Activated CD8-positive, alpha-beta T cell treated with anti-CD3 and anti-CD28 coated beads, Interleukin-2, amount 10 ng/mL, durations not matched to agents 7 days and 5 days (primary cell): ENCODE measurements around the gene SLC18A3. TPM values are rescaled to one million over a fixed set of nuclear protein-coding genes. Genes with fewer than 3 reads are reported as not detected.
A peak's percentile ranks its signal among the peaks of the same experiment; 100 is the strongest.

Experiments
- ATAC-seq: fragments of 150-1000 bp; cut with Tn5 transposase; one replicate; pipeline ENCODE4 v1.10.0; 2021; ENCODE audit warnings: moderate library complexity
- CTCF ChIA-PET: fragments of 350-600 bp; sonication (Branson Sonifier 250); formaldehyde crosslinking; loops from one replicate; lab custom pipeline; 2021; ENCODE audit warnings: antibody characterized with exemption; lab: Charles Lee
- POLR2A ChIA-PET: fragments of 350-600 bp; sonication (Branson Sonifier 250); formaldehyde crosslinking; loops from one replicate; lab custom pipeline; 2021; ENCODE audit warnings: antibody characterized with exemption; lab: Charles Lee
- DNase-seq: peaks from one replicate; pipeline ENCODE4 v3.0.0-alpha.2; 2020
- H3K27ac Mint-ChIP-seq: one replicate; pipeline ENCODE4 v1.8.0; 2021; ENCODE audit warnings: mild to moderate bottlenecking, mixed read lengths
- H3K27me3 Mint-ChIP-seq: one replicate; pipeline ENCODE4 v1.8.0; 2021; ENCODE audit warnings: low read depth, mixed read lengths
- H3K36me3 Mint-ChIP-seq: one replicate; pipeline ENCODE4 v1.8.0; 2021; ENCODE audit warnings: low read depth, mixed read lengths
- H3K4me1 Mint-ChIP-seq: one replicate; pipeline ENCODE4 v1.8.0; 2021; ENCODE audit warnings: low read depth, mixed read lengths
- H3K4me3 Mint-ChIP-seq: one replicate; pipeline ENCODE4 v1.8.0; 2021; ENCODE audit warnings: mild to moderate bottlenecking, mixed read lengths
- H3K9me3 Mint-ChIP-seq: one replicate; pipeline ENCODE4 v1.8.0; 2022; ENCODE audit warnings: mixed read lengths; ENCODE audit not compliant: insufficient read depth
- total RNA-seq, 2 experiments: library from RNA; stranded (reverse); gene quantifications; one replicate each; pipeline ENCODE4 v1.2.3, GENCODE V29; 2021

SLC18A3 gene
- total RNA-seq, 2 experiments from 2014 or later, result not detected

- no peak overlapping the region for H3K4me3 Mint-ChIP-seq
- ATAC-seq (peak; percentile 87), DNase-seq (peak; percentile 89)
- H3K4me1 Mint-ChIP-seq, result peaks cover 9% of the 10 kb centered on the region
- H3K9me3 Mint-ChIP-seq, result peaks cover 5% of the 10 kb centered on the region
- CTCF ChIA-PET, result interaction anchor here (1.4 kb wide), 2 partner anchors 12 to 14 kb away, joined by 5 to 6 read pairs; no protein-coding TSS in a partner anchor
- no peak overlapping the region for H3K27ac Mint-ChIP-seq
- POLR2A ChIA-PET, result interaction anchor here (1.1 kb wide), 1 partner anchor 68 kb away, joined by 3 read pairs; no protein-coding TSS in a partner anchor
- H3K36me3 Mint-ChIP-seq, result peaks cover 8% of the 10 kb centered on the region
- peaks cover 55% of the 10 kb centered on the region for H3K27me3 Mint-ChIP-seq
These were observed 3.1 kb upstream of the SLC18A3 start for GRCh38 chr10:49606981-49607535.

- Mint-ChIP-seq H3K36me3 (peaks cover 14% of the 10 kb centered on the region), H3K9me3 (peaks cover 6% of the 10 kb centered on the region), H3K4me1 (peaks cover 9% of the 10 kb centered on the region), H3K27ac (no peak overlapping the region), H3K27me3 (peaks cover 63% of the 10 kb centered on the region), H3K4me3 (no peak overlapping the region)
- ChIA-PET POLR2A (no interaction called here), CTCF (no interaction called here)
- ATAC-seq (no peak), DNase-seq (no peak)
These were observed 1.7 kb upstream of the SLC18A3 start for GRCh38 chr10:49608166-49609005.

GRCh38 chr10:49609006-49609282, 1.2 kb upstream of the SLC18A3 start:
- Mint-ChIP-seq H3K27ac (no peak overlapping the region), H3K4me1 (peaks cover 9% of the 10 kb centered on the region), H3K9me3 (peaks cover 6% of the 10 kb centered on the region), H3K27me3 (peaks cover 64% of the 10 kb centered on the region), H3K4me3 (no peak overlapping the region), H3K36me3 (peaks cover 14% of the 10 kb centered on the region)
- DNase-seq (no peak), ATAC-seq (no peak)
- CTCF ChIA-PET, result no interaction called here
- POLR2A ChIA-PET, result no interaction called here

GRCh38 chr10:49609283-49610113, 612 bp upstream of the SLC18A3 start:
- ChIA-PET POLR2A (no interaction called here), CTCF (no interaction called here)
- Mint-ChIP-seq H3K9me3 (peaks cover 6% of the 10 kb centered on the region), H3K4me1 (peaks cover 9% of the 10 kb centered on the region), H3K36me3 (peaks cover 14% of the 10 kb centered on the region), H3K27me3 (peaks cover 62% of the 10 kb centered on the region), H3K27ac (no peak overlapping the region), H3K4me3 (no peak overlapping the region)
- ATAC-seq (no peak), DNase-seq (no peak)

- Mint-ChIP-seq H3K4me1 (peaks cover 11% of the 10 kb centered on the region), H3K36me3 (peaks cover 14% of the 10 kb centered on the region), H3K9me3 (peaks cover 6% of the 10 kb centered on the region), H3K4me3 (no peak overlapping the region), H3K27me3 (peaks cover 66% of the 10 kb centered on the region), H3K27ac (peak overlapping the region; percentile 25)
- DNase-seq (no peak), ATAC-seq (no peak)
- CTCF ChIA-PET, result interaction anchor here (1.4 kb wide), 1 partner anchor 17 kb away, joined by 4 read pairs; no protein-coding TSS in a partner anchor
- POLR2A ChIA-PET, result no interaction called here
These were observed 502 bp downstream of the SLC18A3 start for GRCh38 chr10:49610458-49611165.

DNA sequence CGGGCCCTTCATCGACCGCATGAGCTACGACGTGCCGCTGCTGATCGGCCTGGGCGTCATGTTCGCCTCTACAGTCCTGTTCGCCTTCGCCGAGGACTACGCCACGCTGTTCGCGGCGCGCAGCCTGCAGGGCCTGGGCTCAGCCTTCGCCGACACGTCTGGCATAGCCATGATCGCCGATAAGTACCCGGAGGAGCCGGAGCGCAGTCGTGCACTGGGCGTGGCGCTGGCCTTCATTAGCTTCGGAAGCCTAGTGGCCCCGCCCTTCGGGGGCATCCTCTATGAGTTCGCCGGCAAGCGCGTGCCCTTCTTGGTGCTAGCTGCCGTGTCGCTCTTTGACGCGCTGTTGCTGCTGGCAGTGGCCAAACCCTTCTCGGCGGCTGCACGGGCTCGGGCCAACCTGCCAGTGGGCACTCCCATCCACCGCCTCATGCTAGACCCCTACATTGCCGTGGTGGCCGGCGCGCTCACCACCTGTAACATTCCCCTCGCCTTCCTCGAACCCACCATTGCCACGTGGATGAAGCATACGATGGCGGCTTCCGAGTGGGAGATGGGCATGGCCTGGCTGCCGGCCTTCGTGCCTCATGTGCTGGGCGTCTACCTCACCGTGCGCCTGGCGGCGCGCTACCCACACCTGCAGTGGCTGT, 1.2 kb downstream of the SLC18A3 start:
- peak overlapping the region; percentile 40 for H3K27ac Mint-ChIP-seq
- no peak for ATAC-seq
- ChIA-PET POLR2A (no interaction called here), CTCF (interaction anchor here (1.4 kb wide), 1 partner anchor 18 kb away, joined by 4 read pairs; no protein-coding TSS in a partner anchor)
- H3K4me1 Mint-ChIP-seq, result peaks cover 11% of the 10 kb centered on the region
- no peak for DNase-seq
- peaks cover 14% of the 10 kb centered on the region for H3K36me3 Mint-ChIP-seq
- H3K4me3 Mint-ChIP-seq, result peak overlapping the region; percentile 52
- H3K9me3 Mint-ChIP-seq, result peaks cover 6% of the 10 kb centered on the region
- peaks cover 71% of the 10 kb centered on the region for H3K27me3 Mint-ChIP-seq

GRCh38 chr10:49611816-49612512, 1.9 kb downstream of the SLC18A3 start:
- ChIA-PET CTCF (interaction anchor here (1.4 kb wide), 1 partner anchor 19 kb away, joined by 4 read pairs; no protein-coding TSS in a partner anchor), POLR2A (no interaction called here)
- Mint-ChIP-seq H3K9me3 (peaks cover 6% of the 10 kb centered on the region), H3K4me1 (peaks cover 7% of the 10 kb centered on the region), H3K36me3 (peaks cover 14% of the 10 kb centered on the region), H3K27me3 (peaks cover 71% of the 10 kb centered on the region), H3K27ac (peak overlapping the region; percentile 40), H3K4me3 (peak overlapping the region; percentile 52)
- DNase-seq, result no peak
- no peak for ATAC-seq

GRCh38 chr10:49612513-49613164, 2.5 kb downstream of the SLC18A3 start:
- Mint-ChIP-seq H3K27ac (no peak overlapping the region), H3K27me3 (peaks cover 67% of the 10 kb centered on the region), H3K4me3 (peak overlapping the region; percentile 6), H3K4me1 (peaks cover 4% of the 10 kb centered on the region), H3K9me3 (peaks cover 6% of the 10 kb centered on the region), H3K36me3 (peaks cover 14% of the 10 kb centered on the region)
- ChIA-PET CTCF (no interaction called here), POLR2A (no interaction called here)
- ATAC-seq, result no peak
- no peak for DNase-seq

DNA sequence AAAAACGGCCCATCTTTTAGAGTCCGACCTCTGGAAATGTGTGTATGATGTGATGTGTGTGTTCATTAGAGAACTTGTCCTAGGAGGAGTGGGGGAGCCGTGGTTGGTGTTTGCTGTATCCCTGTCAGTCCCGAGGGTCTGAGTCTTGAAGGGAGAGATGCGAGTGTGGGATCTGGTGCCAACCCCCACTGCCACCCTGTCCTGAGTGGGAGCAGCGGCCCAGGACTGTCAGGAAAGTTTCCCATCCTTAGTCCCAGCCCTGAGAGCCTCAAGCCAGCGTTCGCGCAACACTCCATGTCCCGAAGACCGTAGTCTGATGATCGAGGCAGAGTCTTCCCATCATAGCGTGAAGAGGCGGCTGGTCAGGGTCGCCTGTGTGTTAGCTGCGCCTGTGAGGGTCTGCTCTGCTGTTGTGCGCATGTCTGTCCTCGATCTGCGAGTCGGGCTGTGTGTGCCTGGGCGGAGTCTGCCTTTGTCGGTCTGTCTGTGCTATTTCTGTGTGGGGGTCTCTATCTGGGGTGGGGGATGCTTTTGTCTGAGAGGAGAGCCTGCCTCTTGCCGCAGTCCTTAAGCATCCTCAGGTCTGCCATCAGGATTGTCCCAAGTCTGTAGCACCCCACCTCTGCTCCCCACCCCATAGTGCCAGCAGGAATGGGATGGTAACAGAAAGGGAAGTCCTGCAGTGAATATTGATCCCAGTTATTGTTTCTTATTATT, 3.2 kb downstream of the SLC18A3 start:
- H3K9me3 Mint-ChIP-seq, result peaks cover 6% of the 10 kb centered on the region
- H3K4me3 Mint-ChIP-seq, result no peak overlapping the region
- peaks cover 64% of the 10 kb centered on the region for H3K27me3 Mint-ChIP-seq
- peaks cover 4% of the 10 kb centered on the region for H3K4me1 Mint-ChIP-seq
- no peak overlapping the region for H3K27ac Mint-ChIP-seq
- no peak for DNase-seq
- CTCF ChIA-PET, result no interaction called here
- POLR2A ChIA-PET, result no interaction called here
- peaks cover 14% of the 10 kb centered on the region for H3K36me3 Mint-ChIP-seq
- ATAC-seq, result no peak

DNA sequence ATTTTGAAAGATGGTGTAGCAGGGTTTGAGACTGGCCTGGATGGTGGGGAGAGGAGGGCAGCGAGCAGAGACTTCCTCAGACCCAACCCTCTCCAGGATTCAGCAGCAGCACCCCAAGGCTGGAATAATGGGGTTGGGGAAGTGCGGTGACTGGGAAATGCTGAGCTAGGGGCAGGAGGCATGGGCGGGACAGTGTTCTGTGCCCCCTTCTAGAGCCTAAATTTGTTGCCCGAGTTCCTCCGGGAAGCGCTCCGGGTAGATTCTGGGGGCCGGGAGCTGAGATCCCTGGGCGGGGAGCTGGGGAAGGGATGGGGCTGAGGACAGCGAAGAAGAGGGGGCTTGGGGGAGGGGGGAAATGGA, 3.8 kb downstream of the SLC18A3 start, which contains the start of gene CHAT:
Gene CHAT (plus strand): TSS at position 156 of the 360 bp plus-strand sequence. CDS start 153 bp downstream, at position 309.
- Mint-ChIP-seq H3K36me3 (peaks cover 14% of the 10 kb centered on the region), H3K4me3 (no peak within 1 kb of the TSS), H3K4me1 (peaks cover 4% of the 10 kb centered on the region), H3K9me3 (peaks cover 6% of the 10 kb centered on the region), H3K27me3 (peaks cover 59% of the 10 kb centered on the region), H3K27ac (no peak within 1 kb of the TSS)
- no peak for DNase-seq
- no peak for ATAC-seq
- ChIA-PET CTCF (no interaction called here), POLR2A (no interaction called here)
